ENCODE measurements around the gene TMEM82. TPM values are rescaled to one million over a fixed set of nuclear protein-coding genes. Genes with fewer than 3 reads are reported as not detected.

TMEM82 gene
- total and polyA plus RNA-seq, 2 experiments from 2014 or later = 0.42 TPM; not detected in 1

DNA sequence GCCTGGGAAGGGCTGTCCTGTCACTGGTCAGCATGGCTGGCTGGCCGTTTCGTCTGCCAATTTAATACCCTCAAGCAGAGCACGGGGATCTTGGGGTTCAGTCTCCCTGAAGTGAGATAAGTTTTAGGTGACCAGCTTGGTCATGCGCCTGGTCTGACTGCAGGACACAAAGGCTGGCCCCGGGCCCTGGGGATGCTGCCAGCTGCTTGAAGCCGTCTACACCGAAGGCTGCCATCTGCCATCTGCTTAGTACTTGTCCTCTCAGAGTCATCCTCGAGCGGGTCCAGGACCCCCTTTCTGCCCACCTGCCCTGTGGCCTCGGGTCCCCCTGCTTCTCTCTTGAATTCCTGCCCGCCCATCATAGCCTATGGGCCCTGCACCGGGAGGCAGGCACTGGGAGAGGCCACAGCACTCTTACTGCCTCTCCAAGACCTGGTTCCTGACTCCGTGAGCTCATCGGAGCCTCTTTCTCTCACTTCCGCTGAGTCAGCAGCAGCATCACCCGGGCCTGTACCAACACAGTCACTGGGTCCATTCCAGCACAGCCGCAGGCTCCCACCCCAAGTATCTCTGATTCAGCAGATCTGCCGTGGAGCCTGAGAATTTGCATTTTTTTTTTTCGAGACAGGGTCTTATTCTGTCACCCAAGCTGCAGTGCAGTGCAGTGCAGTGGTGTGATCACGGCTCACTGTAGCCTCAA is 23.3 kb downstream of the TMEM82 start (continued):
- TF ChIP-seq, protein P1, sequence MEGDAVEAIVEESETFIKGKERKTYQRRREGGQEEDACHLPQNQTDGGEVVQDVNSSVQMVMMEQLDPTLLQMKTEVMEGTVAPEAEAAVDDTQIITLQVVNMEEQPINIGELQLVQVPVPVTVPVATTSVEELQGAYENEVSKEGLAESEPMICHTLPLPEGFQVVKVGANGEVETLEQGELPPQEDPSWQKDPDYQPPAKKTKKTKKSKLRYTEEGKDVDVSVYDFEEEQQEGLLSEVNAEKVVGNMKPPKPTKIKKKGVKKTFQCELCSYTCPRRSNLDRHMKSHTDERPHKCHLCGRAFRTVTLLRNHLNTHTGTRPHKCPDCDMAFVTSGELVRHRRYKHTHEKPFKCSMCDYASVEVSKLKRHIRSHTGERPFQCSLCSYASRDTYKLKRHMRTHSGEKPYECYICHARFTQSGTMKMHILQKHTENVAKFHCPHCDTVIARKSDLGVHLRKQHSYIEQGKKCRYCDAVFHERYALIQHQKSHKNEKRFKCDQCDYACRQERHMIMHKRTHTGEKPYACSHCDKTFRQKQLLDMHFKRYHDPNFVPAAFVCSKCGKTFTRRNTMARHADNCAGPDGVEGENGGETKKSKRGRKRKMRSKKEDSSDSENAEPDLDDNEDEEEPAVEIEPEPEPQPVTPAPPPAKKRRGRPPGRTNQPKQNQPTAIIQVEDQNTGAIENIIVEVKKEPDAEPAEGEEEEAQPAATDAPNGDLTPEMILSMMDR (conservative IDR thresholded peaks at IDR 0.05; ENCODE audit: low read depth in 2 of 2) = no peak
- no peak for TF ChIP-seq NANOG (IDR thresholded peaks at IDR 0.05; ENCODE audit: borderline replicate concordance)
- TF ChIP-seq EZH2phosphoT487 (IDR thresholded peaks at IDR 0.05; ENCODE audit: unreplicated experiment) = no peak
- TF ChIP-seq, protein P2, sequence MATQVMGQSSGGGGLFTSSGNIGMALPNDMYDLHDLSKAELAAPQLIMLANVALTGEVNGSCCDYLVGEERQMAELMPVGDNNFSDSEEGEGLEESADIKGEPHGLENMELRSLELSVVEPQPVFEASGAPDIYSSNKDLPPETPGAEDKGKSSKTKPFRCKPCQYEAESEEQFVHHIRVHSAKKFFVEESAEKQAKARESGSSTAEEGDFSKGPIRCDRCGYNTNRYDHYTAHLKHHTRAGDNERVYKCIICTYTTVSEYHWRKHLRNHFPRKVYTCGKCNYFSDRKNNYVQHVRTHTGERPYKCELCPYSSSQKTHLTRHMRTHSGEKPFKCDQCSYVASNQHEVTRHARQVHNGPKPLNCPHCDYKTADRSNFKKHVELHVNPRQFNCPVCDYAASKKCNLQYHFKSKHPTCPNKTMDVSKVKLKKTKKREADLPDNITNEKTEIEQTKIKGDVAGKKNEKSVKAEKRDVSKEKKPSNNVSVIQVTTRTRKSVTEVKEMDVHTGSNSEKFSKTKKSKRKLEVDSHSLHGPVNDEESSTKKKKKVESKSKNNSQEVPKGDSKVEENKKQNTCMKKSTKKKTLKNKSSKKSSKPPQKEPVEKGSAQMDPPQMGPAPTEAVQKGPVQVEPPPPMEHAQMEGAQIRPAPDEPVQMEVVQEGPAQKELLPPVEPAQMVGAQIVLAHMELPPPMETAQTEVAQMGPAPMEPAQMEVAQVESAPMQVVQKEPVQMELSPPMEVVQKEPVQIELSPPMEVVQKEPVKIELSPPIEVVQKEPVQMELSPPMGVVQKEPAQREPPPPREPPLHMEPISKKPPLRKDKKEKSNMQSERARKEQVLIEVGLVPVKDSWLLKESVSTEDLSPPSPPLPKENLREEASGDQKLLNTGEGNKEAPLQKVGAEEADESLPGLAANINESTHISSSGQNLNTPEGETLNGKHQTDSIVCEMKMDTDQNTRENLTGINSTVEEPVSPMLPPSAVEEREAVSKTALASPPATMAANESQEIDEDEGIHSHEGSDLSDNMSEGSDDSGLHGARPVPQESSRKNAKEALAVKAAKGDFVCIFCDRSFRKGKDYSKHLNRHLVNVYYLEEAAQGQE (IDR thresholded peaks at IDR 0.05; ENCODE audit: unreplicated experiment) = no peak
- no peak for TF ChIP-seq EZH2 (IDR thresholded peaks at IDR 0.05; ENCODE audit: low read depth, unreplicated experiment)
- no peak for TF ChIP-seq ZNF331 (CRISPR knock-in tag; IDR thresholded peaks at IDR 0.05; ENCODE audit: low read depth)
- no peak for TF ChIP-seq JUNB (IDR thresholded peaks at IDR 0.05; ENCODE audit: unreplicated experiment)

DNA sequence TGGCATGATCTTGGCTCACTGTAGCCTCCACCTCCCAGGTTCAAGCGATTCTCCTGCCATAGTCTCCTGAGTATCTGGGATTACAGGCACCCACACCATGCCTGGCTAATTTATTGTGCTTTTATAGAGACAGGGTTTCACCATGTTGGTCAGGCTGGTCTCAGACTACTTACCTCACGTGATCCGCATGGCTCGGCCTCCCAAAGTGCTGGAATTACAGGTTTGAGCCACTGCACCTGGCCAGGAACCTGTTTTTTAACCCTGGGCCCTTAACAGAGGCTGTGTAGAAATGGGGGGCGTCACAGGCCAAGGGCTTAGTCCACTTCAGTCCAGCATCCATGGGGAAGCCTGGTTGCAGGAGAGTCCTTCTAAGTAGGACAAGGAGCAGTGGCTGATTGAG is 25.6 kb downstream of the TMEM82 start:
- H3K4me1 Mint-ChIP-seq = peaks cover 8% of the 10 kb centered on the region
- TF ChIP-seq ZNF331 (CRISPR knock-in tag; IDR thresholded peaks at IDR 0.05; ENCODE audit: low read depth) (no peak), EZH2phosphoT487 (IDR thresholded peaks at IDR 0.05; ENCODE audit: unreplicated experiment) (no peak), NANOG (IDR thresholded peaks at IDR 0.05; ENCODE audit: borderline replicate concordance) (no peak), POLR2AphosphoS5 (IDR thresholded peaks at IDR 0.05; ENCODE audit: low read depth) (no peak), ZNF114 (CRISPR knock-in tag; IDR thresholded peaks at IDR 0.05) (no peak), JUNB (IDR thresholded peaks at IDR 0.05; ENCODE audit: unreplicated experiment) (no peak), CREB1 (CRISPR knock-in tag; IDR thresholded peaks at IDR 0.05; ENCODE audit: low read depth) (no peak)
- TF ChIP-seq, protein P2 (IDR thresholded peaks at IDR 0.05; ENCODE audit: unreplicated experiment) = no peak
- TF ChIP-seq, protein P1 (conservative IDR thresholded peaks at IDR 0.05; ENCODE audit: low read depth in 2 of 2) = no peak
- TF ChIP-seq, protein P3, sequence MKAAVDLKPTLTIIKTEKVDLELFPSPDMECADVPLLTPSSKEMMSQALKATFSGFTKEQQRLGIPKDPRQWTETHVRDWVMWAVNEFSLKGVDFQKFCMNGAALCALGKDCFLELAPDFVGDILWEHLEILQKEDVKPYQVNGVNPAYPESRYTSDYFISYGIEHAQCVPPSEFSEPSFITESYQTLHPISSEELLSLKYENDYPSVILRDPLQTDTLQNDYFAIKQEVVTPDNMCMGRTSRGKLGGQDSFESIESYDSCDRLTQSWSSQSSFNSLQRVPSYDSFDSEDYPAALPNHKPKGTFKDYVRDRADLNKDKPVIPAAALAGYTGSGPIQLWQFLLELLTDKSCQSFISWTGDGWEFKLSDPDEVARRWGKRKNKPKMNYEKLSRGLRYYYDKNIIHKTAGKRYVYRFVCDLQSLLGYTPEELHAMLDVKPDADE (IDR thresholded peaks at IDR 0.05) = no peak

More for the DNA sequence above, 25.6 kb downstream of the TMEM82 start:
- no peak overlapping the region for H3K4me2 ChIP-seq
- H3F3A ChIP-seq (replicated peaks; ENCODE audit: low read depth) = 0 out of 2 replicates have a peak, but pooled peaks cover 3% of the 10 kb centered on the region
- Mint-ChIP-seq H3K9me3 (no peaks in the 10 kb centered on the region), H3K27me3 (ENCODE audit: insufficient read depth, low read depth, poor library complexity) (peaks cover 7% of the 10 kb centered on the region), H3K4me3 (no peak overlapping the region), H3K27ac (no peak overlapping the region), H3K36me3 (ENCODE audit: low read depth) (peaks cover 82% of the 10 kb centered on the region)
- peak overlapping the region; percentile 19; the same call in 1 of the 2 replicates for H3K27ac ChIP-seq (ENCODE audit: low read depth)
- H3K27me3 ChIP-seq (ENCODE audit: insufficient read depth) = no peaks in the 10 kb centered on the region
- DNase-seq (ENCODE audit: low spot score) = no peak
- H4K20me1 ChIP-seq (replicated peaks; ENCODE audit: insufficient read depth) = peaks cover 16% of the 10 kb centered on the region
- no peaks in the 10 kb centered on the region for H3K4me1 ChIP-seq (ENCODE audit: insufficient read depth)
- ATAC-seq = no peak
- H3K36me3 ChIP-seq (ENCODE audit: insufficient read depth) = peaks cover 47% of the 10 kb centered on the region
- peaks cover 19% of the 10 kb centered on the region for H3K79me2 ChIP-seq (replicated peaks; ENCODE audit: insufficient read depth)
- H3K9me2 ChIP-seq (ENCODE audit: insufficient read depth) = no peaks in the 10 kb centered on the region
- H3K4me3 ChIP-seq = no peak overlapping the region
- no peak overlapping the region for H2AFZ ChIP-seq

Measured in GM23338 (cell line).